MCF 10A (cell line): ENCODE data around the gene ACER1. TPM values are rescaled to one million over a fixed set of nuclear protein-coding genes. Genes with fewer than 3 reads are reported as not detected.

ENCODE experiments used
- BruUV-seq: library from RNA; stranded (reverse); fragments of 400-500 nt; replicated peaks from 2 replicates; lab custom pipeline; 2021; lab: Mats Ljungman, UMichigan
- CTCF ChIA-PET: fragments of 300-600 bp; sonication (Branson Sonifier 250); formaldehyde crosslinking; extraction: SDS; loops from one replicate; lab custom pipeline; 2021; ENCODE audit warnings: antibody characterized with exemption, inconsistent platforms; lab: Yijun Ruan, JAX
- POLR2A ChIA-PET: fragments of 300-600, 350-650 bp; sonication (Branson Sonifier 250); formaldehyde crosslinking; extraction: SDS; loops from one replicate; lab custom pipeline; 2020; ENCODE audit warnings: antibody characterized with exemption, inconsistent platforms; lab: Yijun Ruan, JAX
- DNase-seq: peaks from one replicate; pipeline ENCODE4 v3.0.0-alpha.2; 2018; ENCODE audit not compliant: unreplicated experiment
- H3K27ac Mint-ChIP-seq: one replicate; pipeline ENCODE4 v1.8.0; 2022; ENCODE audit warnings: mild to moderate bottlenecking, low read depth, mixed read lengths; ENCODE audit not compliant: unreplicated experiment
- H3K27me3 Mint-ChIP-seq: one replicate; pipeline ENCODE4 v1.8.0; 2022; ENCODE audit warnings: mixed read lengths; ENCODE audit not compliant: insufficient read depth, unreplicated experiment
- H3K36me3 Mint-ChIP-seq: one replicate; pipeline ENCODE4 v1.8.0; 2022; ENCODE audit warnings: mild to moderate bottlenecking, moderate library complexity, mixed read lengths; ENCODE audit not compliant: insufficient read depth, unreplicated experiment
- H3K4me1 Mint-ChIP-seq: one replicate; pipeline ENCODE4 v1.8.0; 2022; ENCODE audit warnings: mixed read lengths; ENCODE audit not compliant: insufficient read depth, unreplicated experiment
- H3K4me3 Mint-ChIP-seq: one replicate; pipeline ENCODE4 v1.8.0; 2022; ENCODE audit warnings: mild to moderate bottlenecking, moderate library complexity, mixed read lengths; ENCODE audit not compliant: unreplicated experiment
- H3K9me3 Mint-ChIP-seq: one replicate; pipeline ENCODE4 v1.8.0; 2022; ENCODE audit warnings: mixed read lengths; ENCODE audit not compliant: unreplicated experiment
- intact Hi-C: fragments of 100-400 bp; cut with micrococcal nuclease; formaldehyde crosslinking; loops from 2 replicates; pipeline ENCODE4 v1.14.1; 2022
- total RNA-seq: library from RNA; stranded (reverse); gene quantifications from 2 replicates; pipeline ENCODE4 v1.2.3, GENCODE V29; 2022
- TF ChIP-seq, protein P1 (sequence below): fragments of 200-600 bp; IDR thresholded peaks from one replicate; pipeline ENCODE4 v1.8.0; 2022; ENCODE audit warnings: antibody characterized with exemption, mild to moderate bottlenecking; ENCODE audit not compliant: unreplicated experiment

ACER1 gene
- total RNA-seq, 1 experiment from 2014 or later: not detected

DNA sequence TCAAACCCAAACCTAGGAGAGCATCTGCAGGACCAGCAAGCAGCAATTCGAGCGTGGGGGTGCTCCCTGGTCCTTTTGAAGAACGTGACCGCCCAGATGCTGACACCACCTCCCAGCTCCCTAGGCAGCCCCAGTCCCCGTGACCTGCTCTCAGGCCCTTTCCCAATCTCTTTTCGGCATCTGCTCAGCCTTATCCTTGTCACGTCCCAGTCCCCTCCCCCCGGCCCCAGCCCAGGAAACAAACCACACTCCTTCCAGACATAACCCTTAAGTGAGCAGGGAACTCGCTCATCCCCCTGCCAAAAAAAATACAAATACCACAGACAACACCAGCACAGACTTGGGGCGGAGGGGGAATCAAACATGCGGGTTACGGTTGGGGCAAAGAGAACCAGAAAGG, 57.0 kb downstream of the ACER1 start:
- POLR2A ChIA-PET: interaction anchor here (1.6 kb wide), 1 partner anchor 38 kb away, joined by 4 read pairs; no protein-coding TSS in a partner anchor
- no TSS peak for BruUV-seq
- H3K27me3 Mint-ChIP-seq: no peaks in the 10 kb centered on the region
- intact Hi-C loops: no loop called here
- H3K9me3 Mint-ChIP-seq: no peaks in the 10 kb centered on the region
- peaks cover 54% of the 10 kb centered on the region for H3K4me1 Mint-ChIP-seq
- H3K4me3 Mint-ChIP-seq: no peak overlapping the region
- peak; percentile 38 for DNase-seq
- TF ChIP-seq, protein P1, sequence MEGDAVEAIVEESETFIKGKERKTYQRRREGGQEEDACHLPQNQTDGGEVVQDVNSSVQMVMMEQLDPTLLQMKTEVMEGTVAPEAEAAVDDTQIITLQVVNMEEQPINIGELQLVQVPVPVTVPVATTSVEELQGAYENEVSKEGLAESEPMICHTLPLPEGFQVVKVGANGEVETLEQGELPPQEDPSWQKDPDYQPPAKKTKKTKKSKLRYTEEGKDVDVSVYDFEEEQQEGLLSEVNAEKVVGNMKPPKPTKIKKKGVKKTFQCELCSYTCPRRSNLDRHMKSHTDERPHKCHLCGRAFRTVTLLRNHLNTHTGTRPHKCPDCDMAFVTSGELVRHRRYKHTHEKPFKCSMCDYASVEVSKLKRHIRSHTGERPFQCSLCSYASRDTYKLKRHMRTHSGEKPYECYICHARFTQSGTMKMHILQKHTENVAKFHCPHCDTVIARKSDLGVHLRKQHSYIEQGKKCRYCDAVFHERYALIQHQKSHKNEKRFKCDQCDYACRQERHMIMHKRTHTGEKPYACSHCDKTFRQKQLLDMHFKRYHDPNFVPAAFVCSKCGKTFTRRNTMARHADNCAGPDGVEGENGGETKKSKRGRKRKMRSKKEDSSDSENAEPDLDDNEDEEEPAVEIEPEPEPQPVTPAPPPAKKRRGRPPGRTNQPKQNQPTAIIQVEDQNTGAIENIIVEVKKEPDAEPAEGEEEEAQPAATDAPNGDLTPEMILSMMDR: no peak
- H3K36me3 Mint-ChIP-seq: peaks cover 27% of the 10 kb centered on the region
- CTCF ChIA-PET: interaction anchor here (1.1 to 1.8 kb wide), 2 partner anchors 10 to 58 kb away, joined by 3 to 7 read pairs; no protein-coding TSS in a partner anchor
- H3K27ac Mint-ChIP-seq: peak overlapping the region; percentile 79

GRCh38 chr19:6275170-6275744, 58.2 kb downstream of the ACER1 start:
- Mint-ChIP-seq H3K27ac (peak overlapping the region; percentile 69), H3K36me3 (peaks cover 34% of the 10 kb centered on the region), H3K4me3 (no peak overlapping the region), H3K4me1 (peaks cover 60% of the 10 kb centered on the region), H3K27me3 (no peaks in the 10 kb centered on the region), H3K9me3 (no peaks in the 10 kb centered on the region)
- CTCF ChIA-PET: interaction anchor here (0.5 to 1.1 kb wide), 3 partner anchors 9 to 153 kb away, joined by 3 to 4 read pairs (median 3); no protein-coding TSS in a partner anchor
- DNase-seq: no peak
- no TSS peak for BruUV-seq
- POLR2A ChIA-PET: interaction anchor here (0.7 to 1.8 kb wide), 3 partner anchors 21 to 97 kb away, joined by 3 read pairs; partner anchors contain the start of gene ALKBH7
- intact Hi-C loops: no loop called here
- TF ChIP-seq, protein P1: no peak

DNA sequence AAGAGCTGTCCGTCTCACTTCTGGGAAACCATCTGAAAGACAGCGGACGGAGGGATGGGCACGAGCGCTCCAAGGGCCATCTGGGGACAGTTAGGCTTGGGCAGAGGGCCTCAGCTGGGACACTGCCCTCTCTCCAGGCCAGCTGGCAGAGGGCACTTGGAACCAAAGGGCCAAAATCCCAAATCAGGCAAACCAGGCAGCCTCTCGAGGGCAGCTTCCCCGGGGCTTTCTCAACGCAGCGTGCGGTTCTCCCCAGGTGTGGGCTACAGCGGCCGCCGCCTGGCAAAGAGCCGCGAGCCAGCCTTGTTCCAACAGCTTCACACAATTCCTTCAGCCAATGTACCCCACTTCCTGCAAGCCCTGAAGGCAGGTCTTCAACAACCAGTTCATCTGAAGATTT, 58.7 kb downstream of the ACER1 start:
- CTCF ChIA-PET: interaction anchor here (0.5 to 1.3 kb wide), 4 partner anchors 23 to 501 kb away, joined by 3 to 5 read pairs (median 4); no protein-coding TSS in a partner anchor
- no peaks in the 10 kb centered on the region for H3K27me3 Mint-ChIP-seq
- POLR2A ChIA-PET: interaction anchor here (0.7 to 1.8 kb wide), 6 partner anchors 20 to 289 kb away, joined by 3 read pairs; partner anchors contain the start of genes ALKBH7 and CLPP
- peaks cover 34% of the 10 kb centered on the region for H3K36me3 Mint-ChIP-seq
- intact Hi-C loops: no loop called here
- H3K4me1 Mint-ChIP-seq: peaks cover 60% of the 10 kb centered on the region
- no peak for DNase-seq
- H3K27ac Mint-ChIP-seq: peak overlapping the region; percentile 69
- TF ChIP-seq, protein P1: no peak
- peak overlapping the region; percentile 73 for H3K4me3 Mint-ChIP-seq
- H3K9me3 Mint-ChIP-seq: no peaks in the 10 kb centered on the region
- no TSS peak for BruUV-seq

- ChIA-PET POLR2A (interaction anchor here (0.7 to 1.8 kb wide), 9 partner anchors 19 to 288 kb away, joined by 3 read pairs; partner anchors contain the start of genes ALKBH7 and CLPP), CTCF (interaction anchor here (0.6 to 1.3 kb wide), 2 partner anchors 22 to 500 kb away, joined by 4 to 5 read pairs; no protein-coding TSS in a partner anchor)
- H3K4me1 Mint-ChIP-seq: peaks cover 58% of the 10 kb centered on the region
- no TSS peak for BruUV-seq
- peak; percentile 97 for DNase-seq
- peak overlapping the region; percentile 73 for H3K4me3 Mint-ChIP-seq
- intact Hi-C loops: no loop called here
- no peaks in the 10 kb centered on the region for H3K9me3 Mint-ChIP-seq
- peaks cover 42% of the 10 kb centered on the region for H3K36me3 Mint-ChIP-seq
- TF ChIP-seq, protein P1: no peak
- peak overlapping the region; percentile 69 for H3K27ac Mint-ChIP-seq
- H3K27me3 Mint-ChIP-seq: no peaks in the 10 kb centered on the region
Measured at GRCh38 chr19:6273701-6274601, 59.5 kb downstream of the ACER1 start.
